ENCODE results near the gene GHRHR. TPM values are rescaled to one million over a fixed set of nuclear protein-coding genes. Genes with fewer than 3 reads are reported as not detected.
A peak's percentile ranks its signal among the peaks of the same experiment; 100 is the strongest.

GHRHR gene
- total and polyA plus RNA-seq, 9 of the 15 experiments (the other 6 are each of a cell fraction or from before 2014, with no cell fraction given) = not detected

DNA sequence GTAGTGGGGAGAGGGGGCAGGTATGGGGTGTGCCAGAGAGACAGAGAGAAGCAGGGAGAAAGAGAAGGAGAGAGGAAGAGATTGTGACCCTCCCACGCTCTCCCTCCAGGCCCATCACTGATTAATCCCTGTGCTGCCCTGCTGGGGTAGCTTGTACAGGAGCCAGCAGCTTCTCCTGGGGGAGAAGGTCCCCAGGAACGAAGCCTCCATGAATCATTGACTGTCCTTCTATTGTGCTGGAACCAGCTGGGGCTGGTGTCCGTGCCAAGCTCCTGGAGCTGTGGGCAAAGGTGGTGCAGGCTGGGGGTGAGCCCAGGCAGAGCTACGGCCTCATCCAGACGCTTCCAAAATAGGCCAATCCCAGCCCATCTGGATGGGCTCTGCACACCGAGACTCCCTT is 31.2 kb upstream of the GHRHR start:
- Histone ChIP-seq H2AFZ (ENCODE audit: low read depth, low read length) (no peak overlapping the region), H3K79me2 (ENCODE audit: control insufficient read depth, insufficient read depth, low read length) (no peaks in the 10 kb centered on the region), H3K36me3 (ENCODE audit: control insufficient read depth, insufficient read depth, low read length) (no peaks in the 10 kb centered on the region), H3K27me3 (ENCODE audit: control insufficient read depth in 2 of 2, insufficient read depth in 2 of 2, low read length in 2 of 2) (no peaks in the 10 kb centered on the region), H4K20me1 (replicated peaks; ENCODE audit: control insufficient read depth, insufficient read depth, low read length) (no peaks in the 10 kb centered on the region), H3K4me2 (ENCODE audit: insufficient read depth, low read length) (no peak overlapping the region), H3K9ac (ENCODE audit: insufficient read depth in 1 of 2, low read depth in 2 of 2, low read length in 2 of 2) (peak overlapping the region in 1 of 2 experiments; percentile 66; a peak in 2 of 4 replicates), H3K9me3 (replicated peaks; ENCODE audit: control insufficient read depth, insufficient read depth, low read depth, low read length) (no peaks in the 10 kb centered on the region), H3K4me1 (replicated peaks in 1 of 2; ENCODE audit: control insufficient read depth in 2 of 2, insufficient read depth in 2 of 2, low read length in 2 of 2) (peaks cover 0 to 29% of the 10 kb centered on the region in 2 experiments; a peak in 2 of 5 replicates), H3K9me1 (ENCODE audit: control insufficient read depth, insufficient read depth, low read length) (no peaks in the 10 kb centered on the region), H3K4me3 (no peak overlapping the region), H3K27ac (ENCODE audit: extremely low read depth, low read depth, low read length) (no peak overlapping the region)
- FAIRE-seq (no peak), ATAC-seq (no peak), DNase-seq (ENCODE audit: extremely low read depth in 1 of 4, low spot score in 3 of 4) (peak in 3 of 4 experiments; percentile 4 to 7 (median 5))
- no TSS peak for BruUV-seq (replicated peaks)
- WGBS (ENCODE audit: insufficient coverage, low coverage, missing lambda C conversion rate) = 39% methylated on average over 5 of the region's 6 CpGs
- CTCF ChIA-PET (ENCODE audit: low intra/inter-chr PET ratio) = no interaction called here
- in situ Hi-C loops (cut with MboI) = no loop called here
- intact Hi-C loops (cut with micrococcal nuclease) = no loop called here
- TF ChIP-seq ZNF830 (CRISPR knock-in tag; IDR thresholded peaks at IDR 0.05) = no peak
- TF ChIP-seq U2AF1 (optimal IDR thresholded peaks at IDR 0.05; ENCODE audit: low read depth, low read length) = no peak
- TF ChIP-seq DACH1 (IDR thresholded peaks at IDR 0.05; ENCODE audit: partially characterized antibody) = no peak
- peak; percentile 27; the same call in 1 of the 2 replicates for TF ChIP-seq EGR1 (conservative IDR thresholded peaks at IDR 0.05)
- no peak for TF ChIP-seq SMAD4 (CRISPR knock-in tag; conservative IDR thresholded peaks at IDR 0.05)
- TF ChIP-seq CSDE1 (IDR thresholded peaks at IDR 0.05) = no peak
- POLR2A ChIA-PET = no interaction called here

Data from K562 (cell line).